ENCODE data around the gene ARID4B. TPM values are rescaled to one million over a fixed set of nuclear protein-coding genes. Genes with fewer than 3 reads are reported as not detected.
"Not testable (repeated sequence)": the region's sequence is repeated elsewhere in the genome, so short reads cannot be mapped to it uniquely, and the experiment has no call there.

ARID4B gene
- polyA plus RNA-seq, 2 donors, result 7.0 to 12.3 TPM

DNA sequence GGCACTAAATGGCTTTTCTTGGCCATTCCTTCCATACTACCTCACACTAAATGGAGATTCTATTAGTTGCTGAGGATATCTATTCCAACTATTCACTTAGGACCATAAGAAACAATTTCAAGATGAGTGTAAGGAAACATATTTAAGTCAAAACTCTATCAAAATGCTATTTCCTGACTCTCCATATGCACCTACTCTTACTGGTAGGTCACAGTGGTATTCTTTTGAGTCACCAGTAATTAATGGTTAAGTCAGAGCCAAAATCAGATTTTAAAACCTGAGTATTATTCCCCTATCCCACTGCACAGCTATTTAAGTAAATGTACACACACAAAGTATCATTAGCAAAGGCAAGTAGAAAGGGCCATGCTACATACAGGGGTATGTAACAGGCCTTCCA, 50.3 kb downstream of the ARID4B start:
- H3K36me3 ChIP-seq (ENCODE audit: control insufficient read depth in 2 of 2, insufficient read depth in 2 of 2, low read length in 1 of 2), result no peaks in the 10 kb centered on the region
- H3K27me3 ChIP-seq (ENCODE audit: control insufficient read depth in 1 of 2, insufficient read depth in 2 of 2, low read length in 2 of 2), result no peaks in the 10 kb centered on the region
- no peak overlapping the region for H3K4me3 ChIP-seq (ENCODE audit: low read depth in 1 of 2, low read length in 2 of 2)
- H3K4me1 ChIP-seq (ENCODE audit: control insufficient read depth in 2 of 2, insufficient read depth in 2 of 2, low read length in 1 of 2), result no peaks in the 10 kb centered on the region
- H3K27ac ChIP-seq (ENCODE audit: low read depth in 2 of 2, low read length in 1 of 2), result no peak overlapping the region
- no peaks in the 10 kb centered on the region for H3K9me3 ChIP-seq (ENCODE audit: control insufficient read depth in 2 of 2, insufficient read depth in 1 of 2, low read depth in 1 of 2, low read length in 1 of 2)

DNA sequence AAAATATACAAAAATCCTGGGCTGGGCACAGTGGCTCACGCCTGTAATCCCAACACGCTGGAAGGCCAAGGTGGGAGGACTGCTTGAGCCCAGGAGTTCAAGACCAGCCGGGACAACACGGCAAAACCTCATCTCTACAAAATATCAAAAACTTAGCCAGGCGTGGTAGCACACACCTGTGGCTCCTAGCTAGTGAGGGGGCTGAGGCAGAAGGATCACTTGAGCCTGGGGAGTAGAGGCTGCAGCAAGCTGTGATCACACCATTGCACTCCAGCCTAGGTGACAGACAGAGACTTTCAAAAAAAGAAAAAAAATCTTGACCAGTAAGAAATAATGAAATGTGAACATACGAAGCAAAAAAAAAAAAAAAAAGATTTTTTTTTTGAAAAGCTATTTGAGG, 52.1 kb downstream of the ARID4B start:
- no peaks in the 10 kb centered on the region for H3K9me3 ChIP-seq (ENCODE audit: control insufficient read depth in 2 of 2, insufficient read depth in 1 of 2, low read depth in 1 of 2, low read length in 1 of 2)
- H3K27me3 ChIP-seq (ENCODE audit: control insufficient read depth in 1 of 2, insufficient read depth in 2 of 2, low read length in 2 of 2), result no peaks in the 10 kb centered on the region
- no peaks in the 10 kb centered on the region for H3K36me3 ChIP-seq (ENCODE audit: control insufficient read depth in 2 of 2, insufficient read depth in 2 of 2, low read length in 1 of 2)
- WGBS, 2 donors, result 92 to 93% methylated on average over 6 of the region's 6 CpGs
- no peak overlapping the region for H3K27ac ChIP-seq (ENCODE audit: low read depth in 2 of 2, low read length in 1 of 2)
- no peak overlapping the region for H3K4me3 ChIP-seq (ENCODE audit: low read depth in 1 of 2, low read length in 2 of 2)
- peaks cover 0 to 2% of the 10 kb centered on the region in 2 donors for H3K4me1 ChIP-seq (ENCODE audit: control insufficient read depth in 2 of 2, insufficient read depth in 2 of 2, low read length in 1 of 2)

DNA sequence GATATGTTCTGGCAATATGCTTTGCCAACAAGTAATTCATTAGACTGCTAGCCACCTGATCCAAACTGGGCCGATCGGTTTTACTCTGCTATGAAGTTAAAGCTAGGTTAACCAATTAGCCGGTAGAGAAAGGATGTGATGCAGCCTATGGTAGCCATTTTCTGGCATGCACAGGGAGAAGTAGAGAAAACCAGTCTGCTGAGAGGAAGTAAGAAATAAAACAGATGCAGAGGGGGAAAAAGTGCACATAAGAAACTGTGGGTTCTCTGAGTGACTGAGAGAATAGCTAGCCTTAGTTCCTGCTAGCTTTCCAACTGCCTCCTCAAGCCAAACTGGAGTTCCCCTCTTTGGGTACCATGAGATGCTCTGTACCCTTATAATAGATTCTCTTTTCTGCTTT, 52.8 kb downstream of the ARID4B start:
- 39 to 46% methylated on average over 3 of the region's 3 CpGs for WGBS, 2 donors
- H3K4me3 ChIP-seq (ENCODE audit: low read depth in 1 of 2, low read length in 2 of 2), result no peak overlapping the region
- H3K36me3 ChIP-seq (ENCODE audit: control insufficient read depth in 2 of 2, insufficient read depth in 2 of 2, low read length in 1 of 2), result no peaks in the 10 kb centered on the region
- H3K9me3 ChIP-seq (ENCODE audit: control insufficient read depth in 2 of 2, insufficient read depth in 1 of 2, low read depth in 1 of 2, low read length in 1 of 2), result no peaks in the 10 kb centered on the region
- no peaks in the 10 kb centered on the region for H3K27me3 ChIP-seq (ENCODE audit: control insufficient read depth in 1 of 2, insufficient read depth in 2 of 2, low read length in 2 of 2)
- H3K27ac ChIP-seq (ENCODE audit: low read depth in 2 of 2, low read length in 1 of 2), result no peak overlapping the region
- peaks cover 0 to 2% of the 10 kb centered on the region in 2 donors for H3K4me1 ChIP-seq (ENCODE audit: control insufficient read depth in 2 of 2, insufficient read depth in 2 of 2, low read length in 1 of 2)

DNA sequence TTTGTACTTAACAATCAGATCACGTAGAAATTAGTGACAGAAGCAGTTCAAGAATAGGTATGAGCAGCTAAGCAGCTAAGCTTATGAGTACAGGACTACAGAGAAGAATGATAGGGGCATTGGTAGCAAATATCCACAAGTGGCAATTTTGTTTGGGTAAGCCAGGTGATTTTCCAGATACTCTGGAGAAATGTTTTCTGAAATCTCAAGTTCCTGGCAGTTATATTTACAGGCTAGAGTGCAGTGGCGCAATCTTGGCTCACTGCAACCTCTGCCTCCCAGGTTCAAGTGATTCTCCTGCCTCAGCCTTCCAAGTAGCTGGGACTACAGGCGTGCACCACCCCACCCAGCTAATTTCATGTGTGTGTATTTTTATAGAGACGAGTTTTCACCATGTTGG, 55.1 kb downstream of the ARID4B start:
- H3K36me3 ChIP-seq (ENCODE audit: control insufficient read depth in 2 of 2, insufficient read depth in 2 of 2, low read length in 1 of 2), result no peaks in the 10 kb centered on the region
- peaks cover 0 to 2% of the 10 kb centered on the region in 2 donors for H3K4me1 ChIP-seq (ENCODE audit: control insufficient read depth in 2 of 2, insufficient read depth in 2 of 2, low read length in 1 of 2)
- no peak overlapping the region for H3K27ac ChIP-seq (ENCODE audit: low read depth in 2 of 2, low read length in 1 of 2)
- no peaks in the 10 kb centered on the region for H3K27me3 ChIP-seq (ENCODE audit: control insufficient read depth in 1 of 2, insufficient read depth in 2 of 2, low read length in 2 of 2)
- no peaks in the 10 kb centered on the region for H3K9me3 ChIP-seq (ENCODE audit: control insufficient read depth in 2 of 2, insufficient read depth in 1 of 2, low read depth in 1 of 2, low read length in 1 of 2)
- H3K4me3 ChIP-seq (ENCODE audit: low read depth in 1 of 2, low read length in 2 of 2), result no peak overlapping the region
- WGBS, 2 donors, result 80 to 85% methylated on average over 4 of the region's 4 CpGs

DNA sequence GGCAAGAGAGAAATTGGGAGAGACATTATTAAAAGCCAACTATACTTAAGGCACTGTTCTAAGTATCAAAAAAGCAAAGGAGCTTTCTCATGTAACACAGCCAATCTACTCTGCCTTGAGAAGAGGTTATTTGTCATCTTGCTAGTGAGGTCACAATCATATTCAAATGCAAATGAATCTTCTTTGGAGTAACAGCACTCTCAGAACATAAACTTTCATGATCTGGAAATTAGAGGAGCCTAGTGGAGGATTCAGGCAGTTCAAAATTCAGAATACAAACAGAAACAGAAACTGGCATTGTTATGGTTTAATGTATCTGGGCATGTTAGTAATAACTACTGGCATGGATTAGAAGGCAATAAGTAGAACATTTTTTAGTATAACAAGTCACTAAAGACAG, 57.4 kb downstream of the ARID4B start:
- Histone ChIP-seq H3K4me3 (ENCODE audit: low read depth in 1 of 2, low read length in 2 of 2) (no peak overlapping the region), H3K27me3 (ENCODE audit: control insufficient read depth in 1 of 2, insufficient read depth in 2 of 2, low read length in 2 of 2) (no peaks in the 10 kb centered on the region), H3K9me3 (ENCODE audit: control insufficient read depth in 2 of 2, insufficient read depth in 1 of 2, low read depth in 1 of 2, low read length in 1 of 2) (no peaks in the 10 kb centered on the region), H3K27ac (ENCODE audit: low read depth in 2 of 2, low read length in 1 of 2) (no peak overlapping the region), H3K4me1 (ENCODE audit: control insufficient read depth in 2 of 2, insufficient read depth in 2 of 2, low read length in 1 of 2) (peaks cover 0 to 2% of the 10 kb centered on the region in 2 donors), H3K36me3 (ENCODE audit: control insufficient read depth in 2 of 2, insufficient read depth in 2 of 2, low read length in 1 of 2) (no peaks in the 10 kb centered on the region)

DNA sequence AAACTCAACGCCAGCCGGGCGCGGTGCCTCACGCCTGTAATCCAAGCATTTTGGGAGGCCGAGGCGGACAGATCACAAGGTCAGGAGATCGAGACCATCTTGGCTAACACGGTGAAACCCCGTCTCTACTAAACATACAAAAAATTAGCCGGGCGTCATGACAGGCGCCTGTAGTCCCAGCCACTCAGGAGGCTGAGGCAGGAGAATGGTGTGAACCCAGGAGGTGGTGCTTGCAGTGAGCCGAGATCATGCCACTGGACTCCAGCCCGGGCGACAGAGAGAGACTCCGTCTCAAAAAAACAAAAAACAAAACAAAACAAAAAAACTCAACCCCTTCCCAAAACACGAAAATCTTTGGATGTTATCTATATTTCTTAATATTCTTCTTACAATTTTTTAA, 58.0 kb downstream of the ARID4B start:
- H3K36me3 ChIP-seq (ENCODE audit: control insufficient read depth in 2 of 2, insufficient read depth in 2 of 2, low read length in 1 of 2); H3K4me3 ChIP-seq (ENCODE audit: low read depth in 1 of 2, low read length in 2 of 2): not testable (repeated sequence)
- 88 to 89% methylated on average over 18 of the region's 18 CpGs for WGBS, 2 donors

DNA sequence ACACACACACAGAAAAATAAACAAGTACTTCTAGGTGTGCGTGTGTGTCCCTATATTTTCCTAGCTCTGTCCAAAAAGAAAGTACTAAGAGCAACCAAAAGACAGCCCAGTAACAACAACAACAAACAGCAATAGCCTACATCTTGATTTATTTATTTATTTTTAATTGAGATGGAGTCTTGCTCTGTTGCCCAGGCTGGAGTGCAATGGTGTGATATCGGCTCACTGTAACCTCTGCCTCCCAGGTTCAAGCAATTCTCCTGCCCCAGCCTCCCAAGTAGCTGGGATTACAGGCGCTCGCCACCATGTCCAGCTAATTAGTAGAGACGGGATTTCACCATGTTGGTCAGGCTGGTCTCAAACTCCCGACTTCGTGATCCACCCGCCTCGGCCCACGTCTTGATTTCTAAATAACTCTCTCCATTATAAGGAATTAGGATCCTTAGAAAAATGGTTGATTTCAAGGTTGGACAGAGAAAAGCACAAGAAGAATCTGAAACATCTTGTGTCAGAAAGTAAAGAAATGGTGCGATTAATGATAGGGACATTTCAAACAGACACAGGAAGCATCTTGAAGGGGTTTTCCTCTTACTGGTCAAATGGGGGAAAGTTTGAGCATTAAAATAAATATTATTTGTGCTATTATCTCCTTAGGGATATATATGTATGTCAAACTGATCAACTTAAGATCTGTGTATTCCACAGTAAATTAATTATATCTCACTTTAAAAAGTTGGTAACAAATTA, 59.4 kb downstream of the ARID4B start:
- no peaks in the 10 kb centered on the region for H3K27me3 ChIP-seq (ENCODE audit: control insufficient read depth in 1 of 2, insufficient read depth in 2 of 2, low read length in 2 of 2)
- 95% methylated on average over 11 of the region's 11 CpGs for WGBS, 2 donors

More for the DNA sequence above, 58.0 kb downstream of the ARID4B start:
- H3K27me3 ChIP-seq (ENCODE audit: control insufficient read depth in 1 of 2, insufficient read depth in 2 of 2, low read length in 2 of 2); H3K9me3 ChIP-seq (ENCODE audit: control insufficient read depth in 2 of 2, insufficient read depth in 1 of 2, low read depth in 1 of 2, low read length in 1 of 2); H3K4me1 ChIP-seq (ENCODE audit: control insufficient read depth in 2 of 2, insufficient read depth in 2 of 2, low read length in 1 of 2); H3K27ac ChIP-seq (ENCODE audit: low read depth in 2 of 2, low read length in 1 of 2): not testable (repeated sequence)

DNA sequence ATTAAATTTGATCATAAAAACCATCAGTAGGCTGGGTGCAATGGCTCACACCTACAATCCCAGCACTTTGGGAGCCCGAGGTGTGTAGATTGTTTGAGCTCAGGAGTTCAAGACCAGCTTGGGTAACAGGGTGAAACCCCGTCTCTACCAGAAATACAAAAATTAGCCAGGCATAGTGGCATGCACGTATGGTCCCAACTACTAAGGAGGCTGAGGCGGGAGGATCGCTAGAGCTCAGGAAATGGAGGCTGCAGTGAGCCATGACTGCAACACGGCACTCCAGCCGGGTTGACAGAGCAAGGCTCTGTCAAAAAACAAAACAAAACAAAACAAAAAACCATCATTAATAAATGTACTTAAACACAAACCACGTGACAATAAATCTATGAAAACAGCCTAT, 61.0 kb downstream of the ARID4B start:
- Histone ChIP-seq H3K9me3 (ENCODE audit: control insufficient read depth in 2 of 2, insufficient read depth in 1 of 2, low read depth in 1 of 2, low read length in 1 of 2) (no peaks in the 10 kb centered on the region), H3K4me1 (ENCODE audit: control insufficient read depth in 2 of 2, insufficient read depth in 2 of 2, low read length in 1 of 2) (peaks cover 0 to 2% of the 10 kb centered on the region in 2 donors), H3K4me3 (ENCODE audit: low read depth in 1 of 2, low read length in 2 of 2) (no peak overlapping the region), H3K36me3 (ENCODE audit: control insufficient read depth in 2 of 2, insufficient read depth in 2 of 2, low read length in 1 of 2) (no peaks in the 10 kb centered on the region), H3K27me3 (ENCODE audit: control insufficient read depth in 1 of 2, insufficient read depth in 2 of 2, low read length in 2 of 2) (no peaks in the 10 kb centered on the region), H3K27ac (ENCODE audit: low read depth in 2 of 2, low read length in 1 of 2) (no peak overlapping the region)
- 95 to 97% methylated on average over 8 of the region's 8 CpGs for WGBS, 2 donors

More for the DNA sequence above, 59.4 kb downstream of the ARID4B start:
- Histone ChIP-seq H3K27ac (ENCODE audit: low read depth in 2 of 2, low read length in 1 of 2) (no peak overlapping the region), H3K4me3 (ENCODE audit: low read depth in 1 of 2, low read length in 2 of 2) (no peak overlapping the region), H3K4me1 (ENCODE audit: control insufficient read depth in 2 of 2, insufficient read depth in 2 of 2, low read length in 1 of 2) (peaks cover 0 to 2% of the 10 kb centered on the region in 2 donors), H3K9me3 (ENCODE audit: control insufficient read depth in 2 of 2, insufficient read depth in 1 of 2, low read depth in 1 of 2, low read length in 1 of 2) (no peaks in the 10 kb centered on the region), H3K36me3 (ENCODE audit: control insufficient read depth in 2 of 2, insufficient read depth in 2 of 2, low read length in 1 of 2) (no peaks in the 10 kb centered on the region)

DNA sequence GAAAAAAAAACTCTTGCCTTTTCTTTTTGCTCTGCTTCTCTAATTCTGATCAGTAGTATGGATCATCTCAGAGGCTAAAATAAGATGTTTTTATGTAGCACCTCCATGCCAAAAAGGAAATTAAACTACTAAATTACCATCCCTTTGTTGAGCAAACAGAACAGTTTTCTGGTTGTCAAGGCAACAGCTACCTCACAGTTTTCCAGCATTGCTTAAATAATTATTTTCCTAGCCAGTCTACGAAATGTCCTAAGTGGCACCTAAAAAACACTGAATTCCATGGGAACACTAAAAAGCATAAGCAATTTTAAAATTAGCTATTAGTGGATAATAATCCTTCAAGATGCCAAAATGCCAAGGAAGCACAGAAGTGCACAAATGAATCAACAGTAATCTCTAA, 61.7 kb downstream of the ARID4B start:
- H3K27me3 ChIP-seq (ENCODE audit: control insufficient read depth in 1 of 2, insufficient read depth in 2 of 2, low read length in 2 of 2), result no peaks in the 10 kb centered on the region
- H3K9me3 ChIP-seq (ENCODE audit: control insufficient read depth in 2 of 2, insufficient read depth in 1 of 2, low read depth in 1 of 2, low read length in 1 of 2), result no peaks in the 10 kb centered on the region
- peaks cover 0 to 2% of the 10 kb centered on the region in 2 donors for H3K4me1 ChIP-seq (ENCODE audit: control insufficient read depth in 2 of 2, insufficient read depth in 2 of 2, low read length in 1 of 2)
- H3K27ac ChIP-seq (ENCODE audit: low read depth in 2 of 2, low read length in 1 of 2), result no peak overlapping the region
- H3K4me3 ChIP-seq (ENCODE audit: low read depth in 1 of 2, low read length in 2 of 2), result no peak overlapping the region
- no peaks in the 10 kb centered on the region for H3K36me3 ChIP-seq (ENCODE audit: control insufficient read depth in 2 of 2, insufficient read depth in 2 of 2, low read length in 1 of 2)
- 41 to 55% methylated on average over 1 of the region's 1 CpG for WGBS, 2 donors

DNA sequence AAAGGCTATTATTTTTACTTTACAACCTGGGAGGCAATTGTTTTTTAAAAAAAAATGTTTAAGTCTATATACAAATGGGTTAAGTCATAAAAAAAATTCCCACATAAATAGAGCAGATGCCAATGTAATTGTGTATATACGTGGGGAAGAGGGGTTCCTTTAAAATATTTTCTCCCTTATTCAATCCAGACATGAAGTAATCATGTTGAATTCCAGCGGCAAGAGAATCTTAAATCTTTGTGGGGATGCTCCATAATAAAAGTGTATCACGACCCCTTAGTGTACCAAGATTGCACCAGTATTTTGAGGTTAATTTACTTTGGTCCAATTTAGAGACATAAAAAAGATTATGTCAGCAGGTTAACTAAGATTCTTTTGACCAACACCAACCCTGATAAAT, 62.1 kb downstream of the ARID4B start:
- H3K4me3 ChIP-seq (ENCODE audit: low read depth in 1 of 2, low read length in 2 of 2), result no peak overlapping the region
- H3K36me3 ChIP-seq (ENCODE audit: control insufficient read depth in 2 of 2, insufficient read depth in 2 of 2, low read length in 1 of 2), result no peaks in the 10 kb centered on the region
- no peaks in the 10 kb centered on the region for H3K9me3 ChIP-seq (ENCODE audit: control insufficient read depth in 2 of 2, insufficient read depth in 1 of 2, low read depth in 1 of 2, low read length in 1 of 2)
- no peaks in the 10 kb centered on the region for H3K4me1 ChIP-seq (ENCODE audit: control insufficient read depth in 2 of 2, insufficient read depth in 2 of 2, low read length in 1 of 2)
- 65 to 68% methylated on average over 3 of the region's 3 CpGs for WGBS, 2 donors
- no peaks in the 10 kb centered on the region for H3K27me3 ChIP-seq (ENCODE audit: control insufficient read depth in 1 of 2, insufficient read depth in 2 of 2, low read length in 2 of 2)
- no peak overlapping the region for H3K27ac ChIP-seq (ENCODE audit: low read depth in 2 of 2, low read length in 1 of 2)

Measured in esophagus (tissue), 2 donors.